Skeletal muscle cell (primary cell): ENCODE results near the gene PTPN1.

Source experiments
- DNase-seq: peaks from one replicate; pipeline ENCODE4 v3.0.0-alpha.2; 2010; ENCODE audit warnings: low read depth
- H3K4me3 ChIP-seq: 2 replicates; pipeline ENCODE4 v1.5.1; 2011; ENCODE audit warnings: low read depth, mild to moderate bottlenecking, control low read depth, low read length, moderate library complexity

The PTPN1 gene

DNA sequence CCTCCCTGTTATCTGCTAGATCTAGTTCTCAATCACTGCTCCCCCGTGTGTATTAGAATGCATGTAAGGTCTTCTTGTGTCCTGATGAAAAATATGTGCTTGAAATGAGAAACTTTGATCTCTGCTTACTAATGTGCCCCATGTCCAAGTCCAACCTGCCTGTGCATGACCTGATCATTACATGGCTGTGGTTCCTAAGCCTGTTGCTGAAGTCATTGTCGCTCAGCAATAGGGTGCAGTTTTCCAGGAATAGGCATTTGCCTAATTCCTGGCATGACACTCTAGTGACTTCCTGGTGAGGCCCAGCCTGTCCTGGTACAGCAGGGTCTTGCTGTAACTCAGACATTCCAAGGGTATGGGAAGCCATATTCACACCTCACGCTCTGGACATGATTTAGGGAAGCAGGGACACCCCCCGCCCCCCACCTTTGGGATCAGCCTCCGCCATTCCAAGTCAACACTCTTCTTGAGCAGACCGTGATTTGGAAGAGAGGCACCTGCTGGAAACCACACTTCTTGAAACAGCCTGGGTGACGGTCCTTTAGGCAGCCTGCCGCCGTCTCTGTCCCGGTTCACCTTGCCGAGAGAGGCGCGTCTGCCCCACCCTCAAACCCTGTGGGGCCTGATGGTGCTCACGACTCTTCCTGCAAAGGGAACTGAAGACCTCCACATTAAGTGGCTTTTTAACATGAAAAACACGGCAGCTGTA, 73.4 kb downstream of the PTPN1 start:
- H3K4me3 ChIP-seq: no peak overlapping the region
- DNase-seq: no peak

DNA sequence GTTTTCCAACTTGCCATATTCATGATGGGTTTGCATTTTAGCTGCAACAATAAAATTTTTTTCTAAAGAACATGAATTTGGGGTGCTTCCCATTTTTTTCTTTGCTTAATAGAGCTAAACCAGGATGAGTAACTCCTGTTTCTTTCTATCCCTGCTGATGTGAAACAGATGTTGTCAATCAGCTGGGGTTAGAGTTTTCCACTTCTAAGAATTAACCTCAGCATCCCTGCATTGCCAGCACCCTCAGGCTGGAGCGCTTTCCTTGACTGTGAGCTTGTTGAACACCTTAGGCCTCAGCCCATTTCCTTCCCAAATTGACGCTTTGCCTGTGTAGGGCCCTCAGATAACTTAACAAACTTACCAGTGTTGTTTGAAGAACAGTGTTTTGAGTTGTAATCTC, 74.5 kb downstream of the PTPN1 start:
- H3K4me3 ChIP-seq: no peak overlapping the region
- DNase-seq: no peak

DNA sequence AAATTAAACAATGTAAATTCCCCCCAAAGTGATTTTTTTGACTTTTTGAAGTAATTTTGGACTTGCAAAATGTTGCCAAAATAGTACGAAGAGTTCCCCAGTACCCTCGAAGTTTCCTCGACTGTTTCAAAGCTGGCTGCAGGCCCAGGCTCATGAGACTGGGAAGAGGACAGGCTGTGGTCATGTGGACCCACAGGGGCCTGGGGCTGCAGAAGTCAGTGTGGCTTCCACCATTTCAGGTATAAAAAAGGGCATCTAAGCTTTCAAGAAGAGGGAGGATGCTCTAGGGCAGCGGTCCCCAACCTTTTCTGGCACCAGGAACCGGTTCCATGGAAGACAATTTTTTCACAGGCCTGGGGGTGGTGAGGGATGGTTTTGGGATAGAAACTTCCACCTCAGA, 75.0 kb downstream of the PTPN1 start:
- H3K4me3 ChIP-seq: no peak overlapping the region
- no peak for DNase-seq

DNA sequence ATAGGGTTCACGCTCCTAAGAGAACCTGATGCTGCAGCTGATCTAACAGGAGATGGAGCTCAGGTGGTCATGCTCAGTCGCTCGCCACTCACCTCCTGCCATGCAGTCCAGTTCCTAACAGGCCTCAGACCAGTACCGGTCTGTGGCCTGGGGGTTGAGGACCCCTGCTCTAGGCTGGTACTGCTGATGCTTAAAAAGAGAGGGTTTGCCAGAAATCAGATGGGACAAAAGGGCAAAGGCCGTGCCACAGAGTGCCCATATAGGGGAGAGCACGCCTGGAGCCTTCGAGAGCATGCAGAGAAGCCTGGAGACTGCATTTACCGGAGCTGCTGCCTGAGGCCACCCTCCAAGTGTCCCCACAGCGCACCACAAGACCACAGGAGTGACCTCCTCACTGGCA, 75.5 kb downstream of the PTPN1 start:
- no peak for DNase-seq

DNA sequence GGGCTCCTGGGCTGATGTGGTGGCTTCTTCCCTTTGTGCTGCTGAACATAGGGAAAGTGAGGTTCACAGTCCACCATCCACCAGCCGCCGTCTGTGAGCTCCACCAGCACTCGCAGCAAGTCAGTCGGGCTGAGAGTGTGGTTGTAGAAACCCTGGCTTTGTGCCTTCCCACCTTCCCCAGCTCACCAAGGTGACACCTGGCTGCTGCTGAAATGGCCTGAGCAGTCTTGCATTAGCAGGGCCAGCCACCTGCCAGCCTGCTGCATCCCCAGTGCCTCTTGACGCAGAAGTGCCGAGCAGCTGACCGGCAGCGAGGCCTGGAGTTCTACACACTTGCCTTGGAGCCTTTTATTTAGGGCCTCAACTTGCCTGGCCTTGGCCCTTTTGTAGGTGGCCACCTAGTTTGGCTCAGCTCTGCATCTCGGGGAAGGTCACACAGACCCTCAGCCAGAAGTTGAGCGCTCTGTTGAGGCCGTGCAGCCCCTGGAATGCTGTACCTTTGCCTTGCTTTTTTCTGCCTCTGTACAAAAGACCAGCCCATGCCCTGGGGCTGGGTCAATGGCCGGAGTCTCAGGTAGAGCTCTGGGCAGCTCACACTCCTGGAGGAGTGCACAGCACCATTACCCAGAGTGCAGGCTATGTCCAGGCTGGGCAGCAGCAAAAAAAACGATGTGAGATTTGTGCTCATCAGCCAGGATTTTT, 76.5 kb downstream of the PTPN1 start:
- no peak overlapping the region for H3K4me3 ChIP-seq

More for the DNA sequence above, 75.5 kb downstream of the PTPN1 start:
- H3K4me3 ChIP-seq: no peak overlapping the region

DNA sequence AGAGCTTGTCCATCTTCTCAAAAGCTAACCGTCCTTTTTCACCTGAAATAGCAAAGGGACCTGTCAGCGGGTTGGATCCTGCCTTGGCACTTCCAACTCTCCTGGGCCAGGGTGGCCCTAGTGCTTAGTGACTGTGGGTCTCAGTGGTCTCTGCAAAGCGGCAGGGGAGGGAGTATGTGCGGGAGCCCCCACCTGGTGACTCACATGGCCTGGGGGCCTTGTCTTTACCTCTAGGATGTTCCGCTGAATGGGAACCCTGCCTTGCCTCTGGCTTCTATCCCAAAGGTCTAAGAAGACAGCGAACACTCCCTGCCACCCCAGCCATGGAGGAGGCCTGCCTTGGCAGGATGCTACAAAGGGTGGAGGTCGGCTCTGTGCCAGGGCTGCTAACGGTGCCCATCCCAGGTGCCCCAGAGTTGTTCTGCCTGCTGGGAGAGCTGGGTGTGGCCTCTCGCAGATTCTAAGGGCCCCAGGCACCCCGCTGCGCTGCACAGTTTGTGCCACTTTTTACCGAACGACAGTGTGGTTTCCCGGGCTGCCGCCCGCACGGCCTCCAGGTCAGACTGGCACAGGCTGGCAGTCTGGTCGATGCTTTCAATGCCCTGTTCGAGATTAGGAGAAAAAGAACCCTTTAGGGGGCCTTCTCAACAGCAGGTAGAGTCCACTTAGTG, 77.2 kb downstream of the PTPN1 start:
- no peak for DNase-seq
- no peak overlapping the region for H3K4me3 ChIP-seq

More for the DNA sequence above, 76.5 kb downstream of the PTPN1 start:
- no peak for DNase-seq

DNA sequence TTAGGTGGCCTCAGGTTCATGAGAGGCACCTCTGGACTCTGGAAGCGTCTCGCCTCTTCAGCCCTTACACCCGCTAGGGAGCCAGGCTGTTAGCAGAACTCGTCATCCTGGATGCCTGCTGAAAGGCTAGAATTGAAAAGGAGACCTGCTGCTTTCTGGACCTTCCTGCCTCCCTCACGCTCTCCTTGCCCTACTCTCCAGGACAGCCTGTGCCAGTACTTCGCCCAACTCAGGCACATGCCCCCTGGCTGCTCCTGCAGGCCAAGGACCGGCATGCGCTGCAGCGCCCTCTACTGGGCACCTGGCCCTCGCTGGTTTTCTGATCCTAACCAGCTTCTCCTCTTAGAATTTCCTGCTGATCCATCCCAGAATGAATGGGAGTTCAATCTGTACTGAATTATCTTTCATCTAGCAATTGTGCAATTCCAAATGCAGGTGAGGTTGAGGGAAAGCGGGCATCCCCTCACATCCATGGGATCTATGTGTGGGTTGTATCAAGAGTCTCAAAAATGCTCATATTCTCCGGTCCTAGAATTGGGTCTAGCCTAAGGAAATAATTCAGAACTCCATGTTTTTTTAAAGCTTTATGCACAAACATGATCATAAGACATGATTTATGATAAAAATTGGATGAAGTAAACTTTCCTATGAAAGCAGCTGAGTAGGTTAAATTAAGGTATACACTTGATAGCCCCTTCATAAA, 78.0 kb downstream of the PTPN1 start:
- H3K4me3 ChIP-seq: no peak overlapping the region
- DNase-seq: no peak

DNA sequence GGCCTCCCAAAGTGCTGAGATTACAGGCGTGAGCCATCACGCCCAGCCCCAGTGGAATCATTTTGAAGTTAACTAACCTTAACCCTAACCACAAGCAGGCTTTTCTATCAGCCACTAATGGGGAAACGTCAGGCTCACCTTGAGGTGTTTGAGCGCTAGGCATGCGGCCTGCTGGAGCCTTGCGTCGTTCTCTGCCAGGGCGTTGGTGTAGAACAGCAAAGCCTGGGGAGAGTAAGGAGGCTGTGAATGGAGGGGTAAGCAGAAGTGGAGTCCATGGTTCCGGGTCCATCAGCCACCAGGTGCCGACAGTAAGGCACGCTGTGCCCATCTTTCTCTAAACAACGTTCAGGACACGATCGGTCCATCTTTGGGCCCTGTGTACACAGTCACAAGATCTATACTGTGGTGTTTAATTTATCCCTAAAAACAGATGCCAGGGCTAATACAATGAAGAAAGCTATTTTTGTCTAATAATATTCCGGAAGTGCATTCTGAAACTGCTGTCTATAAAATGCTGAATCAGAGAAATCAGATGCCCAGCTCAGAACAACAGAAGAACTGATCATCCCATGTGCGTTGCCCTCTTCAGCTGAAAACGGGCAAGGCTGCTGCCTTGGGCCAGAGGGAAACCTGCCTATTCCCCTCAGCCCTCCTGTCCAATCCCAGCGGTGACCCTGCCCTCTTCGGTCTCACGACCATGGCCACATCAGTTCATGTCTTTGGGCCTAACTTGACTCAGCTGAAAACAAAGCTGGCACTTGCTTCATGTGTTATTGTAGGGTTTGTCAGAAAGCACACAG, 79.6 kb downstream of the PTPN1 start:
- no peak for DNase-seq
- no peak overlapping the region for H3K4me3 ChIP-seq

DNA sequence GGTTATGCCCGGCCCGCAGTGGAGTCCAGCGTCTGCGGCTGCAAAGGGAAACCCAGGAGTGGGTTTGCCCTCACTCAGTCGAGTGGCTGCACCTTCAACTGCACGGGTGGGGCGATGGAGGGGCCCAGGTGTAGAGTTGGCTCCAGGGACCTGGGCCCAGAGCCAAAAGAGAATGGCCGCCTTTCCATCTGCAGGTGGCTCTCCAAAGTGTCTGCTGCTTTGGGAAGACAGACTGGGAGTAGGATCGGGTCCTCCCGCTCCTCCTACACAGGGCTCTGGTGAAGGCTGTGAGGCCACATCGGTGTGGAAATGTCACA, 80.1 kb downstream of the PTPN1 start:
- DNase-seq: no peak
- no peak overlapping the region for H3K4me3 ChIP-seq

DNA sequence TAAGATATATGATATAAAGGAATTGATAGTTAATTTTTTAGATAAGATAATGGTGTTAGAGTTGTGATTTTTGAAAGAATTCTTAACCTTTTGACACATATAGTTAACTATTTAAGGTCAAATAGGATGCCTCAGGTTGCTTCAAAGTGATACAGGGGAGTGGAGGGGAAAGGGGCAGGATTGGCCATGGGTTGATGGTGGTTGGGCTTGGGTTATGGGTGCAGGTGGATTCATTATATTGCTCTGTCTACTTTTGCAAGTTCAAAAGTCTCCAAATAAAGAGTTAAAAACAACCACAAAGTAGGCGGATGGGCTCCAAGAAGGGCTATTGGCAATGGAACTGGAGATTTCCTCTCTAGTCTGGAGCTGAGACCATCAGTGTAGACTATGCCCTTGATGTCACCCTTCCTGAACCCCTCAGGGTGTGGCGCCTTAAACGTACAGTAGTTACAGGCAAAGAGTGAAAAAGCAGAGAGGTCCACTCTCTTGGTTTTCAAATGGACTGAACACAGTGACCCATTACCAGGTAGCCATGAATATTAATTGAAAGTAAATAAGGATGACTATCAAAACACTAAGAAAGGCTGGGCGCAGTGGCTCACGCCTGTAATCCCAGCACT, 81.2 kb downstream of the PTPN1 start:
- DNase-seq: no peak
- H3K4me3 ChIP-seq: no peak overlapping the region

DNA sequence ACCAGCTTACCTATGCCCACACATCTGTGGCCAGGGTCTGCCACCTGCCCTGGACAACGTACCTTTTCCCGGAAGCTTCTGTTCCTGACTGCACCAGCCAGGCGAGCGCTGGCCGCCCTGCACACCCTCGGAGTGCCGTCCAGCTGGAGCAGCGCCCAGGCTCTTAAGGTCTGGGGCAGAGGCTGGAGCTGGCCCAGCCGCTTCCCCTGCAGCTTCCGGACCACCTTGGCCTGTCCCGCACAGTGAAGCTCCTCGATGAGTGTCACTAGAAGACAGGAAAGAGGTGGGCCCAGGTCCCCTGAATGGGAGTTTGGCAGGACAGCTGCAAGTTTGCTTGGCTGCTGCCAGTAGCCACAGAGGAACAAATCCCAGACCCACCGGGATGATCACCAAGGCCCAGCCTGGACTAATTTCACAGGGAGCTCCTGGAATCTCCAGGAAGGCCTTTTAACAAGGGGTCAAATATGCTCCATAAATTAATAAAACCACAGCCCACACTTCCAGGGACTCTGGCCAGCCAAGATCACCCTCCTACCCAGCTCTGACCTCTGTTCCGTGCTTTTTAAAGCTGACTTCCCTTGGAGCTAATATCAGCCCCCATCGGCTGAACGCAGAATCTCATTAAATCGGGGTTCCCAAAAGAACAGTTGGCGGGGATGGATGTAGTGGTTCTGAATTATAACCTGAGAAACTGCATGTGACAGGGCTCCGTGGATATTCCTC, 82.3 kb downstream of the PTPN1 start:
- no peak overlapping the region for H3K4me3 ChIP-seq
- DNase-seq: no peak

DNA sequence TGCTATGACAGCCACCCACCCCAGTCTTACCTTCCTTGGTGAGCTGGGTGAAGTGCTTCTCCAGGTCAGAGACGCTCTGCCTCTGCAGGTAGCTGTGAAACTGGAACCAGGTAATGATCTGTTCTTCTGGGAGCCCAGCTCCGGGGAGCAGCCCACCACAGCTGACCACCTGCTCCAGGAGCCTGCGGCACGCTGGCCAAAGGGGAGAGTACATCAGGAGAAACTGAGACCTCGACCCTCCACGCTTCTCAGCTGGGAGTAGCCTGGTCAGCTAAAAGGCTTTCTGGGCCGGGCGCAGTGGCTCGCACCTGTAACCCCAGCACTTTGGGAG, 82.8 kb downstream of the PTPN1 start:
- no peak overlapping the region for H3K4me3 ChIP-seq

DNA sequence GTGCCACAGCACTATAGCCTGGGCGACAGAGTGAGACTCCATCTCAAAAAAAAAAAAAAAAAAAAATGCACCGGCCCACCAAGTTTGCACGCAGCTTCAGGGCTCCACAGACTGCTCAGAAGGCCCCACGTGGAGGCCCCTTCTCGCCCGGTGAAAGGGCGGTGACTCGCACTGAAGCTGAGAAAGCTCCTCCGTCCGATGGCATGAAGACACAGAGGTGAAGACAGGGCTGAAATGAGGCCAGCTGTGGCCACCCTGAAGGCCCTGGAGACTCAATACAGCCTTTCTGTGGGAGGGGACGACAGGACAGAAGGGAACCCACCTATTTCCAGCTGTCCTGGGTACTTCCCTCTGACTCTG, 84.0 kb downstream of the PTPN1 start:
- no peak overlapping the region for H3K4me3 ChIP-seq

More for the DNA sequence above, 82.8 kb downstream of the PTPN1 start:
- DNase-seq: no peak

DNA sequence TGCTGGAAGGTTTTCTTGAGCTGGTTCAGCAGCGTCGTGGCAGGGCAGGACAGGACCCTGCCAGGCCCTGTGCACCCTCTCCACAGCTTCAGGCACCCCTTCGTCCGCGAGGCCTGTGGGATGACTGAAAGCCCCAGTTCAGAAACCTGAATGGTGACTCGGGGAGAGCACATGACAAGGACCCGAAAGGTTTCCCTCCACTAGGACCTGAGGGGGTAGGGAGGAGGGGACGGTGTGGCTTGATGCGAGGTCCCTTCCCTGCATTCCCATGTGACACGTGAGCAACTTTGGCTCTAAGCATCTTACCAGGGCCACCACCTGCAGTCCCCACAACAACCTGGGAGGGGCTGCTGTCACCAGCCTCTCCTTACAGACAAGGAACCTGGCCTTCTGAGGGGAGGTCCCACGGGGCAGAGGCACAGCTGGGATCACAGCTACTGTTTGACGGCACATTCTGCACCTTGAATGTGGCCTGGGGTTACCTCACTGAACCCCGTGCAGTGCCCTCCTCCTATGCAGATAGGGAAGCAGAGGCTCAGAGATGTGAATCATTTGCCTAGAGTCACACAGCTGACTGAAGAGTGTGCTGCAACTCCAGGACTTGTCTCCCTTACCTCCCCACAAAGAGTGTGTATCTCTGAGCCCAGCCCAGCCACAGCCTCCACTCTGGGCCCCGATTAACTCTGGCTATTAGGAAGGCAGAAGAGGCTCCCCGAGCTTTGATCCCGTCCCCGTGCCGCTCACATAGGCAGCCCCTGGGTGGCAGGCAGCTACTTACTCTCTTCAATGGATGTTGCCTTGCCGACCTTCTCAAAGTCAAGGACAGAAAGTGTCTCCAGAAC, 84.6 kb downstream of the PTPN1 start:
- DNase-seq: no peak
- no peak overlapping the region for H3K4me3 ChIP-seq

More for the DNA sequence above, 84.0 kb downstream of the PTPN1 start:
- no peak for DNase-seq

DNA sequence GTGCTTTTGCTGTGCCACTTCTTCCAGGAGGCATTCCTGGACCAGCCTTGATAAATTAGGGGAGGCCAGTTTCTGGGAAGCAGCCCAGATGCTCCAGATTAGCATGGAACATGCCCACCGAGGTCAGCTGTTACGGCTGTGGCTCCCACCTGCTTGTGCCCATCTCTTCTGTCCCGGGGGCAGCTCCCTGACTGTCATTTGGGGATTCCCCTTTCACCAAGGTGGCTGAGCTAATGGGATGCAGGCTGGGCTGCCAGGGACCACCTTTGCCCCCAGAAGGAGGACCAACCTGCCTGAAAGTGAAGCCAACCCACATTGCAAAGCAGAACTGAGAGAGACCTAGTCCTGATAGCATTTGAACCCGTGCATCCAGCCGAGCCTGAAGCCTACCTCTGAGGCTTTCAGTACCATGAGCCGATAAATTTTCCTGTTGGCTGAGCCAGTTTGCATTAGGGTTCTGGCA, 85.3 kb downstream of the PTPN1 start:
- no peak for DNase-seq
- no peak overlapping the region for H3K4me3 ChIP-seq

DNA sequence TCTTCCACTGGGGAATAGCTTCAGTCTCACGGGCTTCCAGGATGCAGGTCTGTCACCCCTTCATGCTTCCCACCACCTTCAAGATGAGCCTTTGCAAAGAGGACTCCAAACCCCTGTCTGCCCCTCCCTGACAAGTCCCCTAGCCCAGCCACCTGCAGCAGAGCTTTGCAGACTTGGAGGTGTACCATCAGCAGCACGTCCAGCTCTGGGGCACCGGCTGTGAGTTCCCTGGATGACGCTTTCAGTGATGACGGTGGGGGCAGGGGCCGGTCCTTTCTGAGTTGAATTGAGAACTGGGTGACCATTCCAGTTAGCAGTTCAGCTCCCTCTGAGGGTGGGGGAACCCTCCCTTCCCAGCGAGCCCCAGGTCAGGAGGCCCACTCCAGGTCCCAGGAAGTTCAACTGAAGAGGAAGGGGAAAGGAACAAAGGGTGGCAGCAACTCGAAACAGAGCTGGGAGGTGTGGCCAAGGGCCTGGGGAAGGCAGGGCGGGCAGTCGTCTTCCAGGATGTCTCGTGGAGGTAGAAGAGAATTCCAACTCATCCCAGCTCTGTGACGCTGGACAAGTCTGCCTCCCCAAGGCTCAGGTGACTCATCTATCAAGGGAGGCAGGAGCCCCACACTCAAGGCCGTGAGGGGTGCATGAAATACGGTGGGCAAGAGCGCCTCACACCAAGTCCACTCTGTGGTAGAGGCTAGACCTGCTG, 86.0 kb downstream of the PTPN1 start:
- no peak for DNase-seq
- no peak overlapping the region for H3K4me3 ChIP-seq

DNA sequence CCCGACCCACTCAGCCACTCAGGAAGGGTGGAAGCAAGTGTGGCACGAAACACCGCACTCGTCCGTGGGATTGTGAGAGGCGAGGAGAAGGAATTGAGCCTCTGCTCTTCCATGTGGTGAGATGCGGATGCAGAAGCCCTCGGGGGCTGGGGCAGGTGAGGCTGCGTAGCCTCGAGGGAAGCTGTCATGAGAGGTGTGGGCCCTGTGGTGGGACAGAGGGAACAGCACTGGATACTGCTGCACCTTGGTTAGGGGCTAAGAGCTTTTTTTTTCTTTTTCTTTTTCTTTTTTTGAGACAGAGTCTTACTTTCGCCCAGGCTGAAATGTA, 86.5 kb downstream of the PTPN1 start:
- no peak overlapping the region for H3K4me3 ChIP-seq
- no peak for DNase-seq
